Measurements from ENCODE around the gene SEPTIN12.

SEPTIN12 gene

GRCh38 chr16:4737545-4737944, 50.6 kb downstream of the SEPTIN12 start:
- no peaks in the 10 kb centered on the region for H4K20me1 ChIP-seq (ENCODE audit: insufficient read depth, low read length)
- no peaks in the 10 kb centered on the region for H3K9me3 ChIP-seq (ENCODE audit: low read length)
- no peak overlapping the region for H2AFZ ChIP-seq (ENCODE audit: low read length)
- no peak for TF ChIP-seq CTCF (IDR thresholded peaks at IDR 0.05; ENCODE audit: low read length)
- TF ChIP-seq EZH2 (IDR thresholded peaks at IDR 0.05; ENCODE audit: borderline replicate concordance, low read length) = no peak
- no peaks in the 10 kb centered on the region for H3K79me2 ChIP-seq (ENCODE audit: insufficient read depth, low read length)
- no peak overlapping the region for H3K9ac ChIP-seq (ENCODE audit: low read length)
- H3K36me3 ChIP-seq (ENCODE audit: insufficient read depth, low read length) = no peaks in the 10 kb centered on the region
- H3K27ac ChIP-seq (ENCODE audit: low read depth, low read length, poor library complexity, severe bottlenecking) = no peak overlapping the region
- no peaks in the 10 kb centered on the region for H3K9me2 ChIP-seq (ENCODE audit: low read depth, low read length)
- H3F3A ChIP-seq (ENCODE audit: insufficient read depth, low read length) = no peaks in the 10 kb centered on the region
- H3K4me3 ChIP-seq (ENCODE audit: low read depth, low read length, poor library complexity, severe bottlenecking) = no peak overlapping the region
- H3K4me1 ChIP-seq (ENCODE audit: insufficient read depth, low read length, severe bottlenecking) = peaks cover 15% of the 10 kb centered on the region
- H3K4me2 ChIP-seq (ENCODE audit: low read length) = no peak overlapping the region
- no peaks in the 10 kb centered on the region for H3K27me3 ChIP-seq (ENCODE audit: insufficient read depth, low read length)

- Histone ChIP-seq H3K9ac (ENCODE audit: low read length) (no peak overlapping the region), H3K9me2 (ENCODE audit: low read depth, low read length) (no peaks in the 10 kb centered on the region), H3K9me3 (ENCODE audit: low read length) (no peaks in the 10 kb centered on the region), H3K4me1 (ENCODE audit: insufficient read depth, low read length, severe bottlenecking) (peaks cover 15% of the 10 kb centered on the region), H3K4me2 (ENCODE audit: low read length) (no peak overlapping the region), H3K27me3 (ENCODE audit: insufficient read depth, low read length) (no peaks in the 10 kb centered on the region), H4K20me1 (ENCODE audit: insufficient read depth, low read length) (no peaks in the 10 kb centered on the region), H3K27ac (ENCODE audit: low read depth, low read length, poor library complexity, severe bottlenecking) (no peak overlapping the region), H3K79me2 (ENCODE audit: insufficient read depth, low read length) (no peaks in the 10 kb centered on the region), H3F3A (ENCODE audit: insufficient read depth, low read length) (no peaks in the 10 kb centered on the region), H2AFZ (ENCODE audit: low read length) (no peak overlapping the region), H3K4me3 (ENCODE audit: low read depth, low read length, poor library complexity, severe bottlenecking) (no peak overlapping the region), H3K36me3 (ENCODE audit: insufficient read depth, low read length) (no peaks in the 10 kb centered on the region)
- no peak for TF ChIP-seq CTCF (IDR thresholded peaks at IDR 0.05; ENCODE audit: low read length)
- TF ChIP-seq EZH2 (IDR thresholded peaks at IDR 0.05; ENCODE audit: borderline replicate concordance, low read length) = no peak
Observed at GRCh38 chr16:4736546-4736945, 51.6 kb downstream of the SEPTIN12 start.

GRCh38 chr16:4734730-4735535, 53.2 kb downstream of the SEPTIN12 start:
- Histone ChIP-seq H3K9ac (ENCODE audit: low read length) (peak overlapping the region; percentile 84), H3K4me2 (ENCODE audit: low read length) (peak overlapping the region; percentile 76), H3K4me3 (ENCODE audit: low read depth, low read length, poor library complexity, severe bottlenecking) (peak overlapping the region; percentile 85), H3K36me3 (ENCODE audit: insufficient read depth, low read length) (no peaks in the 10 kb centered on the region), H3F3A (ENCODE audit: insufficient read depth, low read length) (no peaks in the 10 kb centered on the region), H2AFZ (ENCODE audit: low read length) (peak overlapping the region; percentile 89), H3K9me2 (ENCODE audit: low read depth, low read length) (no peaks in the 10 kb centered on the region), H3K4me1 (ENCODE audit: insufficient read depth, low read length, severe bottlenecking) (peaks cover 15% of the 10 kb centered on the region), H3K27ac (ENCODE audit: low read depth, low read length, poor library complexity, severe bottlenecking) (peak overlapping the region; percentile 42), H3K9me3 (ENCODE audit: low read length) (no peaks in the 10 kb centered on the region), H3K79me2 (ENCODE audit: insufficient read depth, low read length) (no peaks in the 10 kb centered on the region), H3K27me3 (ENCODE audit: insufficient read depth, low read length) (no peaks in the 10 kb centered on the region), H4K20me1 (ENCODE audit: insufficient read depth, low read length) (no peaks in the 10 kb centered on the region)
- TF ChIP-seq CTCF (IDR thresholded peaks at IDR 0.05; ENCODE audit: low read length) = no peak
- no peak for TF ChIP-seq EZH2 (IDR thresholded peaks at IDR 0.05; ENCODE audit: borderline replicate concordance, low read length)

Measured in OCI-LY1 (cell line).